Kidney capillary endothelial cell (primary cell): Measurements from ENCODE around the gene SELENOP.
"Not testable (repeated sequence)": the region's sequence is repeated elsewhere in the genome, so short reads cannot be mapped to it uniquely, and the experiment has no call there.

Experiments used
- DNase-seq: peaks from one replicate; pipeline ENCODE4 v3.0.0-alpha.2; 2018; ENCODE audit warnings: low spot score

Gene SELENOP

GRCh38 chr5:42811591-42812446 lies at the start of gene SELENOP:
Gene SELENOP, minus strand, starts transcription at chr5:42811892. Its CDS starts 3,539 bp downstream, at chr5:42808353.
- DNase-seq = peak; percentile 50

DNA sequence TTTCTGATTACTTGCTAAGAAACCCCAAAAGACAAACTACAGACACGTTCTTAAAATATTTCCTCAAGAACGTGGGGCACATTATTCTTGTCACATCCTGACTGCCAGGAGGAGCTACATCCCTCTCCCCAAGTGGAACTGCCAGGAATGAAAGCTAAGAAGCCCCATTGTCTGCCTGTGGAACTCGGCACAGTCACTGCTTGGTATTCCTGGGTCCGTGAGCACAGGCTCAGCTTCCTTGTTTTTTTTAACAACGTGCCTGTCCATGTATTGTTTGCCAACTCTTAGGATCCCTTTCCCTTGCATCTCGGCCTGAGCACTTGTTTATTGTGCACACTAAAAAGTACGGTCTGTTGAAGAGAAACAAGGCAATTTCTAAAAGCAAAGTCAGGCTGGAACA lies 47.0 kb upstream of the SELENOP start:
- no peak for DNase-seq

GRCh38 chr5:42858031-42858643 lies 46.4 kb upstream of the SELENOP start:
- DNase-seq = peak; percentile 11

DNA sequence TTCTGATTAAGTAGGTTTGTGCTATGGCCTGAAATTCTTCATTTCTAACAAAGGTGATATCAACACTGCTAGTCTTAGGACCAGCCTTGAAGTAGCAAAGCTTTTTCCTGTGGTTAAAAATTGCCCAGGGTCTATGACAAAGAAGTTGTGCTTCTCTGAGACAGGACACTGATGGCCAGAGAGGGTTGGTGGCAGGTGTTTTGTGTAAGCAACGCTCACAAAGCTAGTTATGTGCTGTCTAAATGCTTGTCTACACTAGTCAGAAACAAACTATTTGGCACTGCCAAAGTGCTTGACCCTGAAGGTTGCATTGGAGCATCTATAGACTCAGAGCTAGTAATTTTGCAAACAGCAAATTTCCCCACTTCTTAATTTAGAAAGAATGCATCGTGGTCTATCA lies 44.1 kb upstream of the SELENOP start:
- no peak for DNase-seq

- DNase-seq = no peak
These were observed 43.7 kb upstream of the SELENOP start for GRCh38 chr5:42855386-42855785.

- DNase-seq = no peak
These were observed 43.1 kb upstream of the SELENOP start for GRCh38 chr5:42854795-42855194.

GRCh38 chr5:42852826-42853225 lies 41.1 kb upstream of the SELENOP start:
- no peak for DNase-seq

GRCh38 chr5:42851481-42851880 lies 39.8 kb upstream of the SELENOP start:
- DNase-seq = no peak

GRCh38 chr5:42848545-42848944 lies 36.9 kb upstream of the SELENOP start:
- no peak for DNase-seq

DNA sequence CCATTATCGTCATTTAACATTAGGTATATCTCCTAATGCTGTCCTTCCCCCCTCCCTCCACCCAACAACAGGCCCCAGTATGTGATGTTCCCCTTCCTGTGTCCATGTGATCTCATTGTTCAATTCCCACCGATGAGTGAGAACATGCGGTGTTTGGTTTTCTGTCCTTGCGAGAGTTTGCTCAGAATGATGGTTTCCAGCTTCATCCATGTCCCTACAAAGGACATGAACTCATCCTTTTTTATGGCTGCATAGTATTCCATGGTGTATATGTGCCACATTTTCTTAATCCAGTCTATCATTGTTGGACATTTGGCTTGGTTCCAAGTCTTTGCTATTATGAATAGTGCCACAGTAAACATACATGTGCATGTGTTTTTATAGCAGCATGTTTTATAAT lies 32.7 kb upstream of the SELENOP start:
- not testable (repeated sequence) for DNase-seq

- no peak for DNase-seq
These were observed 32.1 kb upstream of the SELENOP start for GRCh38 chr5:42843675-42844292.

DNA sequence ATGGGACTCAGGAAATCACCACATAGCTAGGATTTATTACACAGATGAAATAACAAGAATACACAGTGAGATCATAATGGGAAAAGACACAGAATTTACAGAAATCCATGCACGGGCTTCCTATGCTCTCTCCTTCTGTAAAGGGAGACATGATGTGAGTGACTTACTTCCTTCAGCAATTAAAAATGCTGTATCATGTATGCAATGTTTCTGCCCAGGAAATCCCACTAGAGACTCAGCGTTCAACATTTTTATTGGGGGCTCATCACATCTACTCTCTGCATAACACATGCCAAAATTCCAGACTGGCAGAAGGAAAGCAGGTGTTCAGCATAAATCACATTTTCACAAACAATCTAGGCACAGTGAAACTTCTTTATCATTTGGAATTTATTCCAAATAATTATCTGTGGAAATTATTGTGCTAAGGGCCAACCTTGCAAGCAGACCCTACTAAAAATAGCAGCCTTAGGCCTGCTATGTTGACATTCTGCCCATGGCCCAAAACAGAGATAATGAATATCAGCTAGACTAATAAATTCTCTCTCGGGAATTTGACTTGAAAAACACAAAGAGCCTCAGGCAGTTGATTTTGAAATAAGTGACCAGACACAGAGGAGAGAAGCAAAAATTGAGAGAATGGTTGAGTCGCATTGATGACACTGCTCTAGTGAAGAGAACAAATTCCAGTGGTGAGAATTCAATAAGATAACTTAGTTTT lies 31.4 kb upstream of the SELENOP start:
- no peak for DNase-seq

- no peak for DNase-seq
These were observed 29.3 kb upstream of the SELENOP start for GRCh38 chr5:42840842-42841567.

GRCh38 chr5:42840269-42840668 lies 28.6 kb upstream of the SELENOP start:
- DNase-seq = no peak

DNA sequence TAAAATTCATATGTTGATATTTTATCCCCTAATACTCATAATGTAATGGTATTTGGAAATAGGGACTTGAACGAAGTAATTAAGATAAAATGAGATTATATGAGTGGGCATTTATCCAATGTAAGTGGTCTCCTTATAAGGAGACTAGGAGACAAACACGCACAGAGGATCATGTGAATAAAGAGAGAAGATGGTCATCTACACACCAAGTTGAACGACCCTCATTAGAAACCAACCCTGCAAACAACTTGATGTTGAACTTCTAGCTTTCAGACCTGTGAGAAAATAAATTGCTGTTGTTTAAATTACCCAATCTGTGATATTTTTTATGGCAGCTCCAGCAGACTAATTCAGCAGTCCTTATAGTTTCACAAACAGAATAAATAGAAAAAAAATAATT lies 27.5 kb upstream of the SELENOP start:
- DNase-seq = no peak

- DNase-seq = no peak
These were observed 25.9 kb upstream of the SELENOP start for GRCh38 chr5:42837601-42838000.

DNA sequence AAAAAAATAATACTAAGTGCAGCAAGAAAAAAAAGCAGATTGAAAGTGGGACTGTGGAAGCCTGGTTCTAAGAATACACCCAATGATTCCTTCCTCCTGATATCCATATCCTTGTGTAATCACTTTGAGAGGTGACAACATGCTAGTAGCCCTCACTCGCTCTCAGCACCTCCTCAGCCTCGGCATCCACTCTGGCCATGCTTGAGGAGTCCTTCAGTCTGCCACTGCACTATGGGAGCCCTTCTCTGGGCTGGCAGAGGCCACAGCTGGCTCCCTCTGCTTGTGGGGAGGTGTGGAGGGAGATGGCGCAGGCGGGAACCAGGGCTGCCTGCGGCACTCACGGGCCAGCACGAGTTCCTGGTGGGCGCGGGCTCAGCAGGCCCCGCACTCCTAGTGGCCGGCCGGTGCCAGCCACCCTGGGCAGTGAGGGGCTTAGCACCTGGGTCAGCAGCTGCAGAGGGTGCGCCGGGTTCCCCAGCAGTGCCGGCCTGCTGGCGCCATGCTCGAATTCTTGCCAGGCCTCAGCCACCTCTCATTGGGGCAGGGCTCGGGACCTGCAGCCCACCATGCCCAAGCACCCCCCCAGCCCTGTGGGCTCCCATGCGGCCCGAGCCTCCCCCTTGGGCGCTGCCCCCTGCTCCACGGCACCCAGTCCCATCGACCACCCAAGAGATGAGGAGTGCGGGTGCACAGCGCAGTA lies 24.5 kb upstream of the SELENOP start:
- DNase-seq = no peak

DNA sequence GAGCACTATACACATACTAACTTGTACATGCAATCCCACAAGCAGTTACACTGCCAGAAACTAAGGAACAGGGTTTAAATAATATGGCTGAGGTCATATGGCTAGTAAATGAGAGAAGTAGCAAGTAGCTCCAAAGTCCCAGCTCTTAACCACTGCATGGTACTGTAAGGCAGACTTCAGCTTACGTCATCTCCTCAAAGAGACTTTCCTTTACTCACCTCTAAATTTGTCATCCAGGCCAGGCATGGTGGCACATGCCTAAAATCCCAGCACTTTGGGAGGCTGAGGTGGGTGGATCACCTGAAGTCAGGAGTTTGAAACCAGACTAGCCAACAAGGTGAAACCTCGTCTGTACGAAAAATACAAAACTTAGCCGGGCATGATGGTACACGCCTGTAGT lies 20.4 kb upstream of the SELENOP start:
- DNase-seq = no peak

DNA sequence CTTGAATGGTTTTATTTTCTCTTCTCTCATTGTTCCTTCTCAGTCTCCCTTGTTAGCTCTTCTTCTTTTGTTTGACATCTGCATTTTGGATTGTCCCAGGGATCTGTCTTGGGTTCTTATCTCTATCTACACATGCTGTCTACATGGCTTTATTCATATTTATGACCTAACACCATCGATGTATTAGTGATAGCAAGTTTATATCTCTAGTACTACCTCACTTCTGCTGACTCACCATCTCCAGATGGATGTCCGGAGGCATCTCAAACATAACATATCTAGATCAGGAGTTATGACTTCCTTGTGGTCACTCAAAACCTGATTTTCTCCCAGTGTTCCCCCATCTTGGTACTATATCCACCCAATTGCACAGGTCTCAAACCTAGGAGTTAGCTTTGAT lies 19.2 kb upstream of the SELENOP start:
- DNase-seq = no peak

DNA sequence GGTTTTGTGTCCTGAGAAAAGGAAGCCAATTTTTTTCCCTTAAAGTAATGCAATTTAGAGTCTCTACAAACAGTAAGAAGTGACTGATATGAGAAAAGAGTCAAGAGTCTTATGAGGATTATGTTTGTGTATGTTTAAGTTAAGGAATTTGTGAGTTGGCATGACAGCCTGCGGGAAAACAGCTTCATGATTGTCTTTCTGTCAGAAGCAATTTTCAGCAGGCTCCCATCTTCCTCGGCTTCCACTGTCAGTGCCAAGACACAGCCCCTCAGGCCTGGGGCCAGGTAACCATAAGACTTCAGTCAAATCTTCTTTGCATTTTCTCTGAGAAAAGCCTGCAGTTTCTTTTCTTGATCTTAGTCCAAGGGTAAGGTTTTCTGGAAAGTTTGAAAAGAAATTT lies 17.0 kb upstream of the SELENOP start:
- no peak for DNase-seq
